SK-N-SH (cell line): Measurements from ENCODE around the gene PLEKHB1.

Experiments used
- CTCF ChIP-seq: fragments of 200-600 bp; sonication (generic); IDR thresholded peaks from 2 replicates; pipeline ENCODE4 v1.6.1; 2017; ENCODE audit warnings: antibody characterized with exemption, mild to moderate bottlenecking, moderate library complexity
- ELF1 ChIP-seq: IDR thresholded peaks from 2 replicates; pipeline ENCODE4 v1.4.0; 2012
- GABPA ChIP-seq: IDR thresholded peaks from 2 replicates; pipeline ENCODE4 v1.4.0; 2012; ENCODE audit warnings: low read depth, mild to moderate bottlenecking
- GATA2 ChIP-seq: sonication (generic); formaldehyde crosslinking; IDR thresholded peaks from 2 replicates; pipeline ENCODE4 v1.5.0; 2020; ENCODE audit warnings: mild to moderate bottlenecking, missing genetic modification reagents
- RFX5 ChIP-seq: IDR thresholded peaks from 2 replicates; pipeline ENCODE4 v1.6.1; 2012; ENCODE audit warnings: mild to moderate bottlenecking, improper control_type of control experiment, low read length
- TAF1 ChIP-seq: IDR thresholded peaks from 2 replicates; pipeline ENCODE4 v1.6.1; 2012; ENCODE audit warnings: low read depth, mild to moderate bottlenecking, low read length, moderate library complexity, borderline replicate concordance
- ZBTB33 ChIP-seq: IDR thresholded peaks from 2 replicates; pipeline ENCODE4 v1.4.0; 2012; ENCODE audit warnings: low read depth, borderline replicate concordance

GRCh38 chr11:73652856-73653559, 6.6 kb downstream of the PLEKHB1 start:
- no peak for TF ChIP-seq CTCF
- no peak for TF ChIP-seq GATA2 (CRISPR knock-in tag)
- no peak for TF ChIP-seq GABPA
- no peak for TF ChIP-seq ZBTB33
- no peak for TF ChIP-seq TAF1
- TF ChIP-seq RFX5: no peak
- TF ChIP-seq ELF1: no peak
